HEK293 (cell line): Measurements from ENCODE around the gene DISC1.
A peak's percentile ranks its signal among the peaks of the same experiment; 100 is the strongest.

Experiments
- CTCF ChIA-PET: fragments of 350-600 bp; formaldehyde crosslinking; extraction: SDS; loops from one replicate; lab custom pipeline; 2021; ENCODE audit warnings: antibody characterized with exemption; lab: Yijun Ruan, JAX
- POLR2A ChIA-PET: fragments of 300-600 bp; formaldehyde crosslinking; extraction: SDS; loops from one replicate; lab custom pipeline; 2020; ENCODE audit warnings: antibody characterized with exemption, inconsistent platforms; lab: Yijun Ruan, JAX
- H3K27ac ChIP-seq: fragments of 200-500 bp; sonication (Bioruptor generic); 2 replicates; pipeline ENCODE4 v1.5.1; 2014; ENCODE audit warnings: low read depth, low read length, control low read depth, inconsistent platforms; ENCODE audit errors: extremely low read depth
- H3K36me3 ChIP-seq, 2 experiments: fragments of 200-500 bp in 1 of 2; sonication (Bioruptor generic) in 1 of 2; 1 replicate in 1 of 2; 2 replicates in 1 of 2; pipeline ENCODE4 v1.5.1; 2014 to 2017; ENCODE audit warnings: inconsistent platforms in 2 of 2, low read length in 2 of 2; ENCODE audit not compliant: control insufficient read depth in 2 of 2, insufficient read depth in 1 of 2
- H3K4me1 ChIP-seq: fragments of 200-500 bp; sonication (Bioruptor generic); 2 replicates; pipeline ENCODE4 v1.5.1; 2014; ENCODE audit warnings: mild to moderate bottlenecking, low read length, inconsistent platforms; ENCODE audit not compliant: control insufficient read depth, insufficient read depth
- H3K4me3 ChIP-seq: 2 replicates; pipeline ENCODE4 v1.5.1; 2011; ENCODE audit warnings: low read depth, mild to moderate bottlenecking, control low read depth, low read length, moderate library complexity
- H3K9me3 ChIP-seq: fragments of 200-500 bp; sonication (Bioruptor generic); 2 replicates; pipeline ENCODE4 v1.5.1; 2014; ENCODE audit warnings: low read depth, low read length, inconsistent platforms; ENCODE audit not compliant: control insufficient read depth, insufficient read depth
- EGR2 ChIP-seq: fragments of 450-650 bp; formaldehyde crosslinking; IDR thresholded peaks from 2 replicates; pipeline ENCODE4 v1.5.1; 2016; ENCODE audit warnings: low read depth, missing biosample characterization, missing genetic modification characterization
- SCRT2 ChIP-seq: fragments of 450-650 bp; formaldehyde crosslinking; IDR thresholded peaks from 2 replicates; pipeline ENCODE4 v1.5.1; 2016; ENCODE audit warnings: missing biosample characterization, missing genetic modification characterization
- ZFP37 ChIP-seq: fragments of 450-650 bp; formaldehyde crosslinking; IDR thresholded peaks from 2 replicates; pipeline ENCODE4 v1.5.1; 2016; ENCODE audit warnings: missing biosample characterization, missing genetic modification characterization
- ZNF10 ChIP-seq: fragments of 450-650 bp; formaldehyde crosslinking; IDR thresholded peaks from 2 replicates; pipeline ENCODE4 v1.5.1; 2017; ENCODE audit warnings: missing biosample characterization, missing genetic modification characterization
- ZNF223 ChIP-seq: fragments of 450-650 bp; formaldehyde crosslinking; IDR thresholded peaks from 2 replicates; pipeline ENCODE4 v1.5.1; 2016; ENCODE audit warnings: missing biosample characterization, missing genetic modification characterization
- ZNF366 ChIP-seq: fragments of 450-650 bp; formaldehyde crosslinking; conservative IDR thresholded peaks from 2 replicates; pipeline ENCODE4 v1.5.1; 2016; ENCODE audit warnings: missing biosample characterization, missing genetic modification characterization
- ZNF433 ChIP-seq: fragments of 450-650 bp; formaldehyde crosslinking; IDR thresholded peaks from 2 replicates; pipeline ENCODE4 v1.5.1; 2016; ENCODE audit warnings: missing biosample characterization, missing genetic modification characterization, low read depth
- ZNF558 ChIP-seq: fragments of 450-650 bp; formaldehyde crosslinking; IDR thresholded peaks from 2 replicates; pipeline ENCODE4 v1.5.1; 2016; ENCODE audit warnings: missing biosample characterization, missing genetic modification characterization
- ZNF600 ChIP-seq: fragments of 450-650 bp; formaldehyde crosslinking; IDR thresholded peaks from 2 replicates; pipeline ENCODE4 v1.5.1; 2016; ENCODE audit warnings: missing biosample characterization, missing genetic modification characterization
- ZNF629 ChIP-seq: fragments of 450-650 bp; formaldehyde crosslinking; IDR thresholded peaks from 2 replicates; pipeline ENCODE4 v1.5.1; 2017; ENCODE audit warnings: missing biosample characterization, missing genetic modification characterization
- ZNF660 ChIP-seq: fragments of 450-650 bp; IDR thresholded peaks from 2 replicates; pipeline ENCODE4 v1.5.1; 2018; ENCODE audit warnings: missing biosample characterization, mild to moderate bottlenecking, missing genetic modification characterization
- ZNF768 ChIP-seq: fragments of 450-650 bp; formaldehyde crosslinking; IDR thresholded peaks from 2 replicates; pipeline ENCODE4 v1.5.1; 2018; ENCODE audit warnings: missing biosample characterization, mild to moderate bottlenecking, missing genetic modification characterization
- ZNF843 ChIP-seq: fragments of 450-650 bp; formaldehyde crosslinking; IDR thresholded peaks from 2 replicates; pipeline ENCODE4 v1.5.1; 2016; ENCODE audit warnings: missing biosample characterization, missing genetic modification characterization
- TF ChIP-seq, protein P1 (sequence below): fragments of 450-650 bp; formaldehyde crosslinking; IDR thresholded peaks from 2 replicates; pipeline ENCODE4 v1.5.1; 2016; ENCODE audit warnings: missing biosample characterization, missing genetic modification characterization
- TF ChIP-seq, protein P2 (sequence below): fragments of 450-650 bp; formaldehyde crosslinking; IDR thresholded peaks from 2 replicates; pipeline ENCODE4 v1.5.1; 2016; ENCODE audit warnings: missing biosample characterization, missing genetic modification characterization, borderline replicate concordance
- TF ChIP-seq, protein P3 (sequence below): fragments of 450-650 bp; formaldehyde crosslinking; IDR thresholded peaks from 2 replicates; pipeline ENCODE4 v1.5.1; 2016; ENCODE audit warnings: missing biosample characterization, missing genetic modification characterization

Gene DISC1

DNA sequence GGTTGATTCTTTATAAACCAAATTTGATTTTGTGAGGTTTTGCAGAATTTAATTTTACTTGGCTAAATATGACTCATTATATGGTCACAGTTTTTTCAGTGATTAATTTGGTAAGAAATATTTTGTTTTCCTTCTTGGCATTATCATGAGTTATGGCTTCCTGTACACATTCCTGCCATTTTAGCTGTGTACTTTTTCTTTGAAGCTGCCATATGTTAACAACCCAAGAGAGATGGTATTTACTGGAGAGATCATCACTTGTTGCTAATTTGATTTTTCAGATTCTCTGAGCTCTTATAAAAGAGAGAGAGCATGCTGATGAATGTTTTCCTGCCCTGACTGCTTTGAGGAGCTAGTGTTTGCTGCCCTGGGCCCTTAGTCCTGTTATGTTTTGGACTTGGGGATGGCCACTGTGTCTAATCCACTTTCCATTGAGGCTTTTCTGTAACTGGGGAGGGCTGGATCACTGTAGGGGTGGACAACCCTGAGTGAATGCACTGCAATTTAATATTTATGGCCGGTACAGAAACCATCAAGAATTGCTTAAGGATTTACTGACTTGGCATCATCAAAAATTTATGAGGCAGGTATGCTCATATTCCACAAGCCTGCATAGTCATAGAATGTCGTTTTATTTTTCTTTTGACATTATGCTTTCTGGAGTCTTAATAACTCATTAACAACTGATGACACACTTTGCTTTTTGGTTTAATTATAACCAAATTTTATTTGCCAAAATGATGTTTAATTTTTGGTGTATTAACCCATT is 200.9 kb downstream of the DISC1 start:
- ChIA-PET POLR2A (no interaction called here), CTCF (interaction anchor here (0.6 to 1.0 kb wide), 2 partner anchors 9 to 21 kb away, joined by 3 to 5 read pairs; no protein-coding TSS in a partner anchor)
- TF ChIP-seq ZNF768 (tag by site-specific recombination): no peak
- peak; percentile 78 for TF ChIP-seq SCRT2 (tag by site-specific recombination)
- no peaks in the 10 kb centered on the region for H3K36me3 ChIP-seq
- peaks cover 4% of the 10 kb centered on the region; the same call in 1 of the 2 replicates for H3K4me1 ChIP-seq
- no peaks in the 10 kb centered on the region for H3K9me3 ChIP-seq
- no peak overlapping the region for H3K4me3 ChIP-seq
- H3K27ac ChIP-seq: no peak overlapping the region

DNA sequence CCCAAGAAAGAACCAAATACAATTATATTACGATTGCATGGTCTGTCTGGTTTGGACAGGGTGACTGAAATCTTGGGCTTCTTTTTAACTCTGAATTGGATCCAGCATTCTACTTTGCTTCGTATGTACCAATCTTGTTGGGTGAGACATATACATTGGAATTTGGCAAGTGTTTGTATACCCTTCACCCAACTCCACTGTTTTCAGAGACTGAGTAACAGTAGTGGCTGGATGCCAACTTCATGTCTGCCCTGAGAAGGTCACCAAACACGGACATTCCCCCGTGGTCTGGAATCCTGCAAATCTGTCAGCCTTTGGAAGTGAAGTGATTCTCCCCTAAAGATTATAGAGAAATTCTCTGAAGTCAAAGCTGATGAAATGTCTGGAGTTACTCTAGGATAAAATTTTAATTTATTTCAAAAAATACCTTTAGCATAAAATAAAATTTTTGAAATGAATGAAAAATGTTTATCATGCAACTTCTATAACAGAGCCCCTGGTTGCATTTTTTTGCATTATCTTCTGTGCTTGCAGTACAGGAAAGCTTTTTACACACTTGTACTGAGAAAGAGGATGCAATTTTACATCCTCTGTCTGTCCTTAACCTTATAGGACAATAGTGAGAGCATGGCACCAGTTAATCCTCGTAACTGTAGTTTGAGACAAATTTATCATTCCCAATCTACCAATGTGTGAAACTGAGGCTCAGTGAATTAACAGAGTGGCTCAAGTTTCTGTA is 201.8 kb downstream of the DISC1 start:
- POLR2A ChIA-PET: no interaction called here
- Histone ChIP-seq H3K36me3 (no peaks in the 10 kb centered on the region), H3K4me3 (no peak overlapping the region), H3K4me1 (peaks cover 4% of the 10 kb centered on the region; the same call in 1 of the 2 replicates), H3K27ac (no peak overlapping the region)
- CTCF ChIA-PET: interaction anchor here (0.9 kb wide), 1 partner anchor 72 kb away, joined by 4 read pairs; no protein-coding TSS in a partner anchor
- TF ChIP-seq ZNF10 (0 out of 2 replicates have a peak, but pooled peaks have one; percentile 32), ZNF558 (peak; percentile 59; the same call in 1 of the 2 replicates), ZNF600 (tag by site-specific recombination) (0 out of 2 replicates have a peak, but pooled peaks have one; percentile 54), ZNF660 (tag by site-specific recombination) (peak; percentile 37; the same call in 1 of the 2 replicates), ZNF629 (0 out of 2 replicates have a peak, but pooled peaks have one; percentile 19), ZNF366 (tag by site-specific recombination) (0 out of 2 replicates have a peak, but pooled peaks have one; percentile 16), ZNF433 (tag by site-specific recombination) (no peak), EGR2 (no peak), ZNF223 (tag by site-specific recombination) (no peak), ZFP37 (tag by site-specific recombination) (0 out of 2 replicates have a peak, but pooled peaks have one; percentile 21), ZNF843 (tag by site-specific recombination) (no peak)
- TF ChIP-seq, protein P1, sequence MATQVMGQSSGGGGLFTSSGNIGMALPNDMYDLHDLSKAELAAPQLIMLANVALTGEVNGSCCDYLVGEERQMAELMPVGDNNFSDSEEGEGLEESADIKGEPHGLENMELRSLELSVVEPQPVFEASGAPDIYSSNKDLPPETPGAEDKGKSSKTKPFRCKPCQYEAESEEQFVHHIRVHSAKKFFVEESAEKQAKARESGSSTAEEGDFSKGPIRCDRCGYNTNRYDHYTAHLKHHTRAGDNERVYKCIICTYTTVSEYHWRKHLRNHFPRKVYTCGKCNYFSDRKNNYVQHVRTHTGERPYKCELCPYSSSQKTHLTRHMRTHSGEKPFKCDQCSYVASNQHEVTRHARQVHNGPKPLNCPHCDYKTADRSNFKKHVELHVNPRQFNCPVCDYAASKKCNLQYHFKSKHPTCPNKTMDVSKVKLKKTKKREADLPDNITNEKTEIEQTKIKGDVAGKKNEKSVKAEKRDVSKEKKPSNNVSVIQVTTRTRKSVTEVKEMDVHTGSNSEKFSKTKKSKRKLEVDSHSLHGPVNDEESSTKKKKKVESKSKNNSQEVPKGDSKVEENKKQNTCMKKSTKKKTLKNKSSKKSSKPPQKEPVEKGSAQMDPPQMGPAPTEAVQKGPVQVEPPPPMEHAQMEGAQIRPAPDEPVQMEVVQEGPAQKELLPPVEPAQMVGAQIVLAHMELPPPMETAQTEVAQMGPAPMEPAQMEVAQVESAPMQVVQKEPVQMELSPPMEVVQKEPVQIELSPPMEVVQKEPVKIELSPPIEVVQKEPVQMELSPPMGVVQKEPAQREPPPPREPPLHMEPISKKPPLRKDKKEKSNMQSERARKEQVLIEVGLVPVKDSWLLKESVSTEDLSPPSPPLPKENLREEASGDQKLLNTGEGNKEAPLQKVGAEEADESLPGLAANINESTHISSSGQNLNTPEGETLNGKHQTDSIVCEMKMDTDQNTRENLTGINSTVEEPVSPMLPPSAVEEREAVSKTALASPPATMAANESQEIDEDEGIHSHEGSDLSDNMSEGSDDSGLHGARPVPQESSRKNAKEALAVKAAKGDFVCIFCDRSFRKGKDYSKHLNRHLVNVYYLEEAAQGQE (tag by site-specific recombination): no peak
- TF ChIP-seq, protein P2, sequence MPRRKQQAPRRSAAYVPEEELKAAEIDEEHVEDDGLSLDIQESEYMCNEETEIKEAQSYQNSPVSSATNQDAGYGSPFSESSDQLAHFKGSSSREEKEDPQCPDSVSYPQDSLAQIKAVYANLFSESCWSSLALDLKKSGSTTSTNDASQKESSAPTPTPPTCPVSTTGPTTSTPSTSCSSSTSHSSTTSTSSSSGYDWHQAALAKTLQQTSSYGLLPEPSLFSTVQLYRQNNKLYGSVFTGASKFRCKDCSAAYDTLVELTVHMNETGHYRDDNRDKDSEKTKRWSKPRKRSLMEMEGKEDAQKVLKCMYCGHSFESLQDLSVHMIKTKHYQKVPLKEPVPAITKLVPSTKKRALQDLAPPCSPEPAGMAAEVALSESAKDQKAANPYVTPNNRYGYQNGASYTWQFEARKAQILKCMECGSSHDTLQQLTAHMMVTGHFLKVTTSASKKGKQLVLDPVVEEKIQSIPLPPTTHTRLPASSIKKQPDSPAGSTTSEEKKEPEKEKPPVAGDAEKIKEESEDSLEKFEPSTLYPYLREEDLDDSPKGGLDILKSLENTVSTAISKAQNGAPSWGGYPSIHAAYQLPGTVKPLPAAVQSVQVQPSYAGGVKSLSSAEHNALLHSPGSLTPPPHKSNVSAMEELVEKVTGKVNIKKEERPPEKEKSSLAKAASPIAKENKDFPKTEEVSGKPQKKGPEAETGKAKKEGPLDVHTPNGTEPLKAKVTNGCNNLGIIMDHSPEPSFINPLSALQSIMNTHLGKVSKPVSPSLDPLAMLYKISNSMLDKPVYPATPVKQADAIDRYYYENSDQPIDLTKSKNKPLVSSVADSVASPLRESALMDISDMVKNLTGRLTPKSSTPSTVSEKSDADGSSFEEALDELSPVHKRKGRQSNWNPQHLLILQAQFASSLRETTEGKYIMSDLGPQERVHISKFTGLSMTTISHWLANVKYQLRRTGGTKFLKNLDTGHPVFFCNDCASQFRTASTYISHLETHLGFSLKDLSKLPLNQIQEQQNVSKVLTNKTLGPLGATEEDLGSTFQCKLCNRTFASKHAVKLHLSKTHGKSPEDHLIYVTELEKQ (tag by site-specific recombination): no peak
- TF ChIP-seq, protein P3, sequence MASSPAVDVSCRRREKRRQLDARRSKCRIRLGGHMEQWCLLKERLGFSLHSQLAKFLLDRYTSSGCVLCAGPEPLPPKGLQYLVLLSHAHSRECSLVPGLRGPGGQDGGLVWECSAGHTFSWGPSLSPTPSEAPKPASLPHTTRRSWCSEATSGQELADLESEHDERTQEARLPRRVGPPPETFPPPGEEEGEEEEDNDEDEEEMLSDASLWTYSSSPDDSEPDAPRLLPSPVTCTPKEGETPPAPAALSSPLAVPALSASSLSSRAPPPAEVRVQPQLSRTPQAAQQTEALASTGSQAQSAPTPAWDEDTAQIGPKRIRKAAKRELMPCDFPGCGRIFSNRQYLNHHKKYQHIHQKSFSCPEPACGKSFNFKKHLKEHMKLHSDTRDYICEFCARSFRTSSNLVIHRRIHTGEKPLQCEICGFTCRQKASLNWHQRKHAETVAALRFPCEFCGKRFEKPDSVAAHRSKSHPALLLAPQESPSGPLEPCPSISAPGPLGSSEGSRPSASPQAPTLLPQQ: 0 out of 2 replicates have a peak, but pooled peaks have one; percentile 43
- TF ChIP-seq, all 188 proteins: peak for 8
- H3K9me3 ChIP-seq: no peaks in the 10 kb centered on the region
